Ishikawa (cell line): ENCODE results near the gene LSM12.

Experiments
- CEBPB ChIP-seq: IDR thresholded peaks from 2 replicates; pipeline ENCODE4 v1.6.1; 2012
- CREB1 ChIP-seq: IDR thresholded peaks from 2 replicates; pipeline ENCODE4 v1.6.1; 2012; ENCODE audit warnings: low read depth
- EGR1 ChIP-seq: IDR thresholded peaks from 2 replicates; pipeline ENCODE4 v1.6.1; 2012
- EP300 ChIP-seq: IDR thresholded peaks from 2 replicates; pipeline ENCODE4 v1.6.1; 2012; ENCODE audit warnings: borderline replicate concordance
- FOXM1 ChIP-seq: IDR thresholded peaks from 2 replicates; pipeline ENCODE4 v1.6.1; 2012; ENCODE audit warnings: low read depth, borderline replicate concordance
- MAX ChIP-seq: IDR thresholded peaks from 2 replicates; pipeline ENCODE4 v1.6.1; 2012
- NFIC ChIP-seq: IDR thresholded peaks from 2 replicates; pipeline ENCODE4 v1.6.1; 2012
- RAD21 ChIP-seq: IDR thresholded peaks from 2 replicates; pipeline ENCODE4 v1.6.1; 2012; ENCODE audit warnings: low read depth
- YY1 ChIP-seq: IDR thresholded peaks from 2 replicates; pipeline ENCODE4 v1.6.1; 2012; ENCODE audit warnings: low read depth
- ZBTB7A ChIP-seq: IDR thresholded peaks from 2 replicates; pipeline ENCODE4 v1.6.1; 2012; ENCODE audit warnings: low read depth

- TF ChIP-seq CREB1 (no peak), MAX (no peak), CEBPB (no peak), ZBTB7A (no peak), RAD21 (no peak), YY1 (no peak), EP300 (no peak), FOXM1 (no peak), NFIC (no peak), EGR1 (no peak)
Measured at GRCh38 chr17:44014133-44014436, 52.4 kb downstream of the LSM12 start.
